ENCODE results near the gene UBE3B. TPM values are rescaled to one million over a fixed set of nuclear protein-coding genes. Genes with fewer than 3 reads are reported as not detected.

UBE3B gene
- total and polyA plus RNA-seq, 4 experiments from 2014 or later: 24.0 to 58.1 (median 40.1) TPM

- Mint-ChIP-seq H3K36me3 (peaks cover 20 to 58% of the 10 kb centered on the region in 2 donors), H3K4me3 (no peak overlapping the region), H3K4me1 (peaks cover under 1 to 5% (median 4%) of the 10 kb centered on the region in 4 donors), H3K27me3 (no peaks in the 10 kb centered on the region), H3K27ac (no peak overlapping the region), H3K9me3 (no peaks in the 10 kb centered on the region)
- Histone ChIP-seq H3K4me3 (ENCODE audit: low read length in 2 of 2) (no peak overlapping the region), H3K27ac (ENCODE audit: low read depth, low read length) (no peak overlapping the region), H3K9me3 (ENCODE audit: control insufficient read depth in 1 of 2, low read length in 2 of 2) (no peaks in the 10 kb centered on the region), H3K27me3 (ENCODE audit: insufficient read depth, low read length) (no peaks in the 10 kb centered on the region), H3K36me3 (ENCODE audit: insufficient read depth, low read length) (peaks cover 46% of the 10 kb centered on the region), H3K4me1 (ENCODE audit: insufficient read depth, low read length) (peaks cover 3% of the 10 kb centered on the region)
- CTCF ChIA-PET (ENCODE audit: partially characterized antibody): interaction anchor here (1.1 kb wide), 1 partner anchor 18 kb away, joined by 3 read pairs; no protein-coding TSS in a partner anchor
- intact Hi-C loops (cut with micrococcal nuclease): loop anchor here (10.0 kb wide), 2 partner anchors 465 to 725 kb away; partner anchors contain the start of genes C12orf76 and SSH1
- POLR2A ChIA-PET (ENCODE audit: partially characterized antibody): no interaction called here
- DNase-seq: no peak
These were observed 102.2 kb downstream of the UBE3B start for GRCh38 chr12:109579639-109580038.

- H3K4me1 Mint-ChIP-seq: peaks cover 0 to 1% (median 0%) of the 10 kb centered on the region in 4 donors
- H3K9me3 Mint-ChIP-seq: no peaks in the 10 kb centered on the region
- Histone ChIP-seq H3K4me1 (ENCODE audit: insufficient read depth, low read length) (no peaks in the 10 kb centered on the region), H3K9me3 (ENCODE audit: control insufficient read depth in 1 of 2, low read length in 2 of 2) (no peaks in the 10 kb centered on the region), H3K27ac (ENCODE audit: low read depth, low read length) (no peak overlapping the region), H3K27me3 (ENCODE audit: insufficient read depth, low read length) (no peaks in the 10 kb centered on the region), H3K4me3 (ENCODE audit: low read length in 2 of 2) (no peak overlapping the region), H3K36me3 (ENCODE audit: insufficient read depth, low read length) (peaks cover 46% of the 10 kb centered on the region)
- DNase-seq: no peak
- peaks cover 24 to 62% of the 10 kb centered on the region in 2 donors for H3K36me3 Mint-ChIP-seq
- H3K4me3 Mint-ChIP-seq: no peak overlapping the region
- ChIA-PET CTCF (ENCODE audit: partially characterized antibody) (no interaction called here), POLR2A (ENCODE audit: partially characterized antibody) (no interaction called here)
- no peaks in the 10 kb centered on the region for H3K27me3 Mint-ChIP-seq
- intact Hi-C loops (cut with micrococcal nuclease): no loop called here
- peak overlapping the region in 1 of 7 donors; percentile 59 for H3K27ac Mint-ChIP-seq
These were observed 102.8 kb downstream of the UBE3B start for GRCh38 chr12:109580272-109580671.

- ChIA-PET CTCF (ENCODE audit: partially characterized antibody) (interaction anchor here (1.6 kb wide), 1 partner anchor 17 kb away, joined by 4 read pairs; no protein-coding TSS in a partner anchor), POLR2A (ENCODE audit: partially characterized antibody) (no interaction called here)
- Histone ChIP-seq H3K9me3 (ENCODE audit: control insufficient read depth in 1 of 2, low read length in 2 of 2) (no peaks in the 10 kb centered on the region), H3K27me3 (ENCODE audit: insufficient read depth, low read length) (no peaks in the 10 kb centered on the region), H3K4me3 (ENCODE audit: low read length in 2 of 2) (no peak overlapping the region), H3K36me3 (ENCODE audit: insufficient read depth, low read length) (peaks cover 46% of the 10 kb centered on the region), H3K4me1 (ENCODE audit: insufficient read depth, low read length) (no peaks in the 10 kb centered on the region), H3K27ac (ENCODE audit: low read depth, low read length) (no peak overlapping the region)
- intact Hi-C loops (cut with micrococcal nuclease): no loop called here
- no peak for DNase-seq
- peaks cover 25 to 62% of the 10 kb centered on the region in 2 donors for H3K36me3 Mint-ChIP-seq
- no peak overlapping the region for H3K4me3 Mint-ChIP-seq
- peak overlapping the region in 1 of 7 donors; percentile 59 for H3K27ac Mint-ChIP-seq
- no peaks in the 10 kb centered on the region for H3K9me3 Mint-ChIP-seq
- no peaks in the 10 kb centered on the region for H3K27me3 Mint-ChIP-seq
- H3K4me1 Mint-ChIP-seq: no peaks in the 10 kb centered on the region
These were observed 103.4 kb downstream of the UBE3B start for GRCh38 chr12:109580684-109581333.

GRCh38 chr12:109581334-109581691 is 103.9 kb downstream of the UBE3B start:
- Mint-ChIP-seq H3K27ac (no peak overlapping the region), H3K36me3 (peaks cover 25 to 60% of the 10 kb centered on the region in 2 donors), H3K9me3 (no peaks in the 10 kb centered on the region), H3K4me1 (no peaks in the 10 kb centered on the region), H3K27me3 (no peaks in the 10 kb centered on the region), H3K4me3 (no peak overlapping the region)
- ChIA-PET POLR2A (ENCODE audit: partially characterized antibody) (no interaction called here), CTCF (ENCODE audit: partially characterized antibody) (interaction anchor here (1.6 kb wide), 1 partner anchor 16 kb away, joined by 4 read pairs; no protein-coding TSS in a partner anchor)
- Histone ChIP-seq H3K27ac (ENCODE audit: low read depth, low read length) (no peak overlapping the region), H3K36me3 (ENCODE audit: insufficient read depth, low read length) (peaks cover 46% of the 10 kb centered on the region), H3K9me3 (ENCODE audit: control insufficient read depth in 1 of 2, low read length in 2 of 2) (no peaks in the 10 kb centered on the region), H3K4me3 (ENCODE audit: low read length in 2 of 2) (no peak overlapping the region), H3K27me3 (ENCODE audit: insufficient read depth, low read length) (no peaks in the 10 kb centered on the region), H3K4me1 (ENCODE audit: insufficient read depth, low read length) (no peaks in the 10 kb centered on the region)
- no peak for DNase-seq
- intact Hi-C loops (cut with micrococcal nuclease): no loop called here

- Mint-ChIP-seq H3K27me3 (no peaks in the 10 kb centered on the region), H3K9me3 (no peaks in the 10 kb centered on the region), H3K27ac (no peak overlapping the region), H3K4me1 (no peaks in the 10 kb centered on the region), H3K4me3 (peak overlapping the region in 1 of 8 donors; percentile 9), H3K36me3 (peaks cover 29 to 59% of the 10 kb centered on the region in 2 donors)
- intact Hi-C loops (cut with micrococcal nuclease): no loop called here
- no peaks in the 10 kb centered on the region for H3K27me3 ChIP-seq (ENCODE audit: insufficient read depth, low read length)
- ChIA-PET CTCF (ENCODE audit: partially characterized antibody) (interaction anchor here (1.6 kb wide), 1 partner anchor 16 kb away, joined by 4 read pairs; no protein-coding TSS in a partner anchor), POLR2A (ENCODE audit: partially characterized antibody) (no interaction called here)
- no peak overlapping the region for H3K4me3 ChIP-seq (ENCODE audit: low read length in 2 of 2)
- H3K4me1 ChIP-seq (ENCODE audit: insufficient read depth, low read length): no peaks in the 10 kb centered on the region
- H3K27ac ChIP-seq (ENCODE audit: low read depth, low read length): no peak overlapping the region
- peaks cover 49% of the 10 kb centered on the region for H3K36me3 ChIP-seq (ENCODE audit: insufficient read depth, low read length)
- H3K9me3 ChIP-seq (ENCODE audit: control insufficient read depth in 1 of 2, low read length in 2 of 2): no peaks in the 10 kb centered on the region
- no peak for DNase-seq
These were observed 104.4 kb downstream of the UBE3B start for GRCh38 chr12:109581856-109582255.

GRCh38 chr12:109582636-109583035 is 105.2 kb downstream of the UBE3B start:
- CTCF ChIA-PET (ENCODE audit: partially characterized antibody): interaction anchor here (1.6 to 5.3 kb wide), 2 partner anchors 14 to 15 kb away, joined by 4 to 45 read pairs; no protein-coding TSS in a partner anchor
- no peak overlapping the region for H3K27ac Mint-ChIP-seq
- no peaks in the 10 kb centered on the region for H3K4me1 ChIP-seq (ENCODE audit: insufficient read depth, low read length)
- H3K9me3 Mint-ChIP-seq: no peaks in the 10 kb centered on the region
- H3K36me3 Mint-ChIP-seq: peaks cover 32 to 54% of the 10 kb centered on the region in 2 donors
- intact Hi-C loops (cut with micrococcal nuclease): no loop called here
- no peak overlapping the region for H3K27ac ChIP-seq (ENCODE audit: low read depth, low read length)
- no peaks in the 10 kb centered on the region for H3K4me1 Mint-ChIP-seq
- no peak for DNase-seq
- no peak overlapping the region for H3K4me3 ChIP-seq (ENCODE audit: low read length in 2 of 2)
- no peak overlapping the region for H3K4me3 Mint-ChIP-seq
- H3K27me3 Mint-ChIP-seq: no peaks in the 10 kb centered on the region
- no peaks in the 10 kb centered on the region for H3K9me3 ChIP-seq (ENCODE audit: control insufficient read depth in 1 of 2, low read length in 2 of 2)
- POLR2A ChIA-PET (ENCODE audit: partially characterized antibody): no interaction called here
- H3K36me3 ChIP-seq (ENCODE audit: insufficient read depth, low read length): peaks cover 48% of the 10 kb centered on the region
- H3K27me3 ChIP-seq (ENCODE audit: insufficient read depth, low read length): no peaks in the 10 kb centered on the region

- Mint-ChIP-seq H3K4me3 (no peak overlapping the region), H3K4me1 (no peaks in the 10 kb centered on the region), H3K9me3 (no peaks in the 10 kb centered on the region), H3K27ac (no peak overlapping the region), H3K36me3 (peaks cover 43 to 54% of the 10 kb centered on the region in 2 donors), H3K27me3 (no peaks in the 10 kb centered on the region)
- POLR2A ChIA-PET (ENCODE audit: partially characterized antibody): no interaction called here
- Histone ChIP-seq H3K27me3 (ENCODE audit: insufficient read depth, low read length) (no peaks in the 10 kb centered on the region), H3K27ac (ENCODE audit: low read depth, low read length) (no peak overlapping the region), H3K36me3 (ENCODE audit: insufficient read depth, low read length) (peaks cover 37% of the 10 kb centered on the region), H3K9me3 (ENCODE audit: control insufficient read depth in 1 of 2, low read length in 2 of 2) (no peaks in the 10 kb centered on the region), H3K4me3 (ENCODE audit: low read length in 2 of 2) (no peak overlapping the region), H3K4me1 (ENCODE audit: insufficient read depth, low read length) (no peaks in the 10 kb centered on the region)
- CTCF ChIA-PET (ENCODE audit: partially characterized antibody): interaction anchor here (5.3 kb wide), 1 partner anchor 13 kb away, joined by 45 read pairs; no protein-coding TSS in a partner anchor
- intact Hi-C loops (cut with micrococcal nuclease): no loop called here
- DNase-seq: no peak
These were observed 106.3 kb downstream of the UBE3B start for GRCh38 chr12:109583733-109584132.

All from CD4-positive, alpha-beta memory T cell (primary cell).